HG03025 (cell line): ENCODE results near the gene MAPK8IP1.

Experiments
- ATAC-seq: cut with Tn5 transposase; IDR thresholded peaks from one replicate; pipeline ENCODE4 v1.9.1; 2021; ENCODE audit warnings: mild to moderate bottlenecking, moderate library complexity; ENCODE audit not compliant: unreplicated experiment, low FRiP score

The MAPK8IP1 gene

GRCh38 chr11:45934580-45935318, 49.3 kb downstream of the MAPK8IP1 start:
- ATAC-seq: no peak

DNA sequence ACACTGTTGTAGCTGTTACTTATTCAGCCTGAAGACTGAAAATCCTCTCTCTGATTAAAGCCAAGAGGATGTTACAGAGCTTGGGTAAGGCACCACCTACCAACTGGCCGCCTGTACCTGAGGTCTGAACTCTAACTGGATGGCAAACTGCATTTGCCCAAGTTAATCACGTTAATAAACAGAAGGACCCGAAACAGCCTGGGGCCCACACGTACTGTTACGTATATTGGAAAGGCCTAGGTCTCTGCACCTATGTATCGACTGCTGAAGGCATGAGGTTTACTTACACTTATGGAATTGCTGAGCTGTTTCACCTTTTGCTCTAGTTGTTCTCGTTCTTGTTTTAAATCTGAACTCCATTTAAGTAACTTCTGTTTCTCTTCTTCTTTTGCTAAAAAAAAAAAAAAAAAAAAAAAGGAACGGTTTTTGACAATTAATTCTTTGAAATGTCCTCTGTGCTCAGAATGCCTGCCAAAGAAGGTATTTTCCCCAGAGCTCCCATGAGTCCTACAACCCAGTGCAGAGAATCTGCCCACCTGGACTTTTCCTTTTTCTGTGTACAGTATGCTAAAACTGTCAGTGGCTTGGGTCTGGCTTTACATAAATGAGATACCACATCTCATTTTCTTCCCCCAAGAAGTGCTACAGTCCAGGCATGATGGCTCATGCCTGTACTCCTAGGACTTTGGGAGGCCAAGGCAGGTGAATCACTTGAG, 50.1 kb downstream of the MAPK8IP1 start:
- ATAC-seq: no peak

GRCh38 chr11:45936511-45937054, 51.1 kb downstream of the MAPK8IP1 start:
- no peak for ATAC-seq

- no peak for ATAC-seq
Measured at GRCh38 chr11:45937916-45938315, 52.5 kb downstream of the MAPK8IP1 start.

DNA sequence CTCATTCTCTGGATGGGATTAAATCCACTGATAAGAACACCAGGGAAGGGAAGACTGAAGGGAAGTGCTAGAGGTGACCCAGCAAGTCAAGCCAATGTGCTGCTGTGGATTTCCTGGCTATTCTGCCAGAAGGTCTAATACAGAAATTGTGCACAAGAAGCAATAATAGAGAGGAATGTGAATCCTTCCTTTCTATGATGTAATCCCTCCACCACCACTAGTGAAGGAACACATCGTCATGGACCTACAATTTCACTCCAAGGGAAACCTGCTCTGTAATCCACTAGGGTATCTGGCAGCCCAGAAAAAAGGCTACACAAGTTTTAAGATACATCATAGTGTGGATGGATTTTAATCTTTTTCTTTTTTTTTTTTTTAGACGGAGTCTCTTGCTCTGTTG, 54.4 kb downstream of the MAPK8IP1 start:
- ATAC-seq: no peak

DNA sequence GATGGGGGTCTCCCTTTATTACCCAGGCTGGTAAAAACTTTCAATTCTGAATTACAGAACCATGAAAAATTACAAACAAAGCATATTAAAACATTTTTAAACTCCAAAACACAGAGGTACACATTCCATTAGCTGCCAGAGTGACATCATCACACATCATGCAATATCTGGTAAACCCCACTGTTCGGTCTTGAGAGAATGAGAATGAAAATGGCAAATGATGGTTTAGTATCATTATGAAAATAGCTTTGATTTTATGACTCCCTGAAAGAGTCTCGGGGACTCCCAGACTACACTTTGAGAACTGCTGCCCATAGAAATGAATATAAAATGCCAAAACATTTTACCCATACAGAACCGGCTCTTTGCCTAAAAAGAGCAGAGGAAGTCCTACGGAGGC, 55.8 kb downstream of the MAPK8IP1 start:
- no peak for ATAC-seq

GRCh38 chr11:45942381-45942780, 56.9 kb downstream of the MAPK8IP1 start:
- no peak for ATAC-seq

DNA sequence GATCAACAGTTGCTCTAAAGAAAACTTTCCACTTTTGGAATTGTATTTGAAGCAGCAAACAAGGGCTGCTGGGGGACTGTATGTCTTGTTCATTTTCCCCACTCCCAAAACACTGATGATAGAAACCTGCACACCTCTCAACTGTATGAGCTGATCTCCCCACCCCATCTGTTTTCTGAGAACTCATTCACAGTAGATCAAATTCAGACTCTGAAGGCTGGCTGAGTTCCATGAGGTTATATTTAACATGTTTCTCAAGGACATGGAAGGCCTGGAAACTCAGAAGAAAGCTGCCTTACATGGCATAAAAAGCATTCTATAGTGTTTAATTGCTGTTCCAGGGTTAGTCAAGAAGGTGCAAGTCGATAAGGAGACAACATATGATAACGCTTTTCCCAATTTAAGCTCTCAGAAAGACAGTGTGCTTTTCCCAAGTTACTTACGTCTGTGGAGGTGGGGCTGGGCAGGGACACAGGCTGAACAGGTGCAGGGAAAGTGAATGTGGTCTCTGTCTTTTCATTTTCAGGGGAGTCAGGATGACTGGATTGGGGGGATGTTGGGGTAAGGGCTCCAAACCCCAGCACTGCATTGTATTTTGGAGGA, 60.0 kb downstream of the MAPK8IP1 start:
- ATAC-seq: no peak

GRCh38 chr11:45947885-45948284, 62.4 kb downstream of the MAPK8IP1 start:
- ATAC-seq: no peak

DNA sequence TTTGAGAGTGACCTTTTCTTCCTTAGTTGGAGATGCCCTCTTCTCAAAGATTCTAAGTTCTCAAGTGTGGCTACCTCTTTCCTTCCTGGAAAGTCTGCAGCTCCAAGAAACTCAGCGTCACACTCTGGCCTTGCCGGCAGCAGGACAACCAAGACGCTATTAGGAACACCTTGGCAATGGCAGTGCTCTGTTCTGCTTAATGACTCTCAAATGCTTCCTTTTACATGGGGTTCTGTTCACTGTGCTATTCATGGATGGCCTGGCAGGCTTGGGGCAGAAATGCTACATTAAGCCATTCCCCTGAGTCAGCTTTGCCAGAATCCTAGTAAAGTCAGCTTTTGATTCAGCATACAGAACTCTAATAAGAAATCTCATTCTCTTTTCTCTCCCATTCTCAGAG, 62.9 kb downstream of the MAPK8IP1 start:
- ATAC-seq: no peak

- no peak for ATAC-seq
Measured at GRCh38 chr11:45949992-45950407, 64.5 kb downstream of the MAPK8IP1 start.
